MM.1S (cell line): ENCODE results near the gene APLN.

ENCODE experiments used
- DNase-seq: peaks from one replicate; pipeline ENCODE4 v3.0.0-alpha.2; 2015
- H2AFZ ChIP-seq: fragments of 300-600 bp; sonication (generic); 2 replicates; pipeline ENCODE4 v1.6.0; 2016; ENCODE audit warnings: antibody characterized with exemption, low read length
- H3F3A ChIP-seq: fragments of 300-600 bp; sonication (generic); 2 replicates; pipeline ENCODE4 v1.6.1; 2016; ENCODE audit warnings: mild to moderate bottlenecking, antibody characterized with exemption, low read length, moderate library complexity, mixed read lengths; ENCODE audit not compliant: insufficient read depth
- H3K27ac ChIP-seq: fragments of 300-600 bp; sonication (generic); 2 replicates; pipeline ENCODE4 v1.5.1; 2016; ENCODE audit warnings: mild to moderate bottlenecking, low read length
- H3K27me3 ChIP-seq: fragments of 300-600 bp; sonication (generic); replicated peaks from 2 replicates; pipeline ENCODE4 v1.6.0; 2016; ENCODE audit warnings: low read length; ENCODE audit not compliant: insufficient read depth
- H3K36me3 ChIP-seq: fragments of 300-600 bp; sonication (generic); replicated peaks from 2 replicates; pipeline ENCODE4 v1.6.1; 2016; ENCODE audit warnings: mild to moderate bottlenecking, low read length, mixed read lengths; ENCODE audit not compliant: insufficient read depth
- H3K4me1 ChIP-seq: fragments of 300-600 bp; sonication (generic); 2 replicates; pipeline ENCODE4 v1.6.1; 2016; ENCODE audit warnings: low read length, mixed read lengths
- H3K4me2 ChIP-seq: fragments of 300-600 bp; sonication (generic); 2 replicates; pipeline ENCODE4 v1.6.0; 2016; ENCODE audit warnings: low read depth, low read length
- H3K4me3 ChIP-seq: fragments of 300-600 bp; sonication (generic); 2 replicates; pipeline ENCODE4 v1.5.1; 2016; ENCODE audit warnings: low read length, mixed read lengths
- H3K79me2 ChIP-seq: fragments of 300-600 bp; sonication (generic); 2 replicates; pipeline ENCODE4 v1.6.1; 2016; ENCODE audit warnings: mixed run types, low read length, mixed read lengths
- H3K9ac ChIP-seq: fragments of 300-600 bp; sonication (generic); 2 replicates; pipeline ENCODE4 v1.6.1; 2016; ENCODE audit warnings: low read length, mixed read lengths
- H3K9me2 ChIP-seq: fragments of 300-600 bp; sonication (generic); replicated peaks from 2 replicates; pipeline ENCODE4 v1.6.1; 2016; ENCODE audit warnings: mild to moderate bottlenecking, low read length, mixed read lengths; ENCODE audit not compliant: insufficient read depth
- H3K9me3 ChIP-seq: fragments of 300-600 bp; sonication (generic); replicated peaks from 2 replicates; pipeline ENCODE4 v1.6.1; 2016; ENCODE audit warnings: mild to moderate bottlenecking, low read length, mixed read lengths; ENCODE audit not compliant: insufficient read depth
- H4K20me1 ChIP-seq: fragments of 300-600 bp; sonication (generic); 2 replicates; pipeline ENCODE4 v1.6.1; 2016; ENCODE audit warnings: mild to moderate bottlenecking, low read length, moderate library complexity, mixed read lengths; ENCODE audit not compliant: insufficient read depth
- EZH2 ChIP-seq: fragments of 300-600 bp; sonication (generic); optimal IDR thresholded peaks from 2 replicates; pipeline ENCODE3; 2017; ENCODE audit warnings: low read depth, mild to moderate bottlenecking, antibody characterized with exemption, low read length, mixed read lengths
- EZH2phosphoT487 ChIP-seq: fragments of 300-600 bp; sonication (generic); IDR thresholded peaks from 2 replicates; pipeline ENCODE4 v1.6.1; 2018; ENCODE audit warnings: antibody characterized with exemption, low read length
- TF ChIP-seq, protein P1 (sequence below): fragments of 300-600 bp; sonication (generic); IDR thresholded peaks from 2 replicates; pipeline ENCODE4 v1.5.1; 2016; ENCODE audit warnings: antibody characterized with exemption, low read length, mixed read lengths

Gene APLN

DNA sequence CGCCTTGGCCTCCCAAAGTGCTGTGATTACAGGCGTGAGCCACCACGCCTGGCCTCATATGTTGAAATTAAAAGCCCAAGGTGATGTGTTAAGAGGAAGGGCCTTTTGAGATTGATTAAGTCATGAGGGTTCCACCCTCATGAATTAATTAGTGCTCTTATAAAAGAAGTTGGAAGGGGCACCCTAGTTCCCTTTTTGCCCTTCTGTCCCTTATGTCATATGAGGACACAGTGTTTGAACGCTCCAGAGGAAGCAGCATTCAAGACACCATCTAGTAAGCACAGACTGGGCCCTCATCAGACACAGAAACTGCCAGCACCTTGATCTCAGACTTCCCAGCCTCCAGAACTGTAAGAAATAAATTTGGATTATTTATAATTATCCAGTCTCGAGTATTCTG lies 5.1 kb upstream of the APLN start:
- H3K4me3 ChIP-seq = no peak overlapping the region
- no peaks in the 10 kb centered on the region for H3F3A ChIP-seq
- no peaks in the 10 kb centered on the region for H3K36me3 ChIP-seq
- no peaks in the 10 kb centered on the region for H3K27me3 ChIP-seq
- H2AFZ ChIP-seq = no peak overlapping the region
- H4K20me1 ChIP-seq = no peaks in the 10 kb centered on the region
- H3K9me2 ChIP-seq = no peaks in the 10 kb centered on the region
- no peak overlapping the region for H3K4me2 ChIP-seq
- no peak overlapping the region for H3K27ac ChIP-seq
- TF ChIP-seq EZH2 = no peak
- H3K9ac ChIP-seq = no peak overlapping the region
- no peak for DNase-seq
- no peaks in the 10 kb centered on the region for H3K9me3 ChIP-seq
- H3K79me2 ChIP-seq = no peaks in the 10 kb centered on the region
- no peaks in the 10 kb centered on the region for H3K4me1 ChIP-seq

DNA sequence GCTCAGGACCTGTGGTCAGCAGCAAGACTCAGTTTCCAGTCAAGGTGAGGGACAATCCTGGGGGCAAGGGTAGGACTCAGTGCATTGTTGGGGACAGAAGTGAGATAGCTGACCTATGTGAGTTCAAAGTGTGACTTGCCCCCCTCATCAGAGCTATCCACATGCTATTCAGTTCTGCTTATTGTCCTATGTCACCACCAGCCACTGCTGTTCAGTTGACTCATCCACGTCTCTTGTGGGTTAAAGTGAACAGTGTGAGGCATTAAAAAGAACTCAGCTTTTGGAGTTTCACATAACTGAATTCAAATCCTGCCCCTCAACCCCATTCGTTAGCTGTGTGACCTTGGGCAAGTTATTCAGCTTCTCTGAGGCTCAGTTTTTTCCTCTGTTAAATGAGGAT lies 4.4 kb upstream of the APLN start:
- Histone ChIP-seq H3K4me3 (no peak overlapping the region), H3K27ac (no peak overlapping the region)

DNA sequence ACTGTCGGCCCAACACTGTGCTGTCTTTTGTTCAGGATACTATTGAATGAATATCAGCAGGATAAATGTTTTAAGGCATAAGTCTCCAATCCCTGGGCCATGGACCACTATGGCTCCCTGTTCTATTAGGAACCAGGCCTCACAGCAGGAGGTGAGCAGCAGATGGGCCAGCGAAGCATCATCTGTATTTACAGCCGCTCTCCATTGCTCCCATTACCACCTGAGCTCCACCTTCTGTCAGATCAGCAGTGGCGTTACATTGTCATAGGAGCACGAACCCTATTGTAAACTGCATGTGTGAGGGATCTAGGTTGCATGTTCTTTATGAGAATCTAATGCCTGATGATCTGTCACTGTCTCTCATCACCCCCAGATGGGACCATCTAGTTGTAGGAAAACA lies 3.7 kb upstream of the APLN start:
- no peaks in the 10 kb centered on the region for H3K9me3 ChIP-seq
- H3K4me3 ChIP-seq = no peak overlapping the region
- H3K27ac ChIP-seq = no peak overlapping the region
- H3K4me1 ChIP-seq = no peaks in the 10 kb centered on the region
- H4K20me1 ChIP-seq = no peaks in the 10 kb centered on the region
- no peak overlapping the region for H2AFZ ChIP-seq
- DNase-seq = no peak
- H3K9ac ChIP-seq = no peak overlapping the region
- H3K36me3 ChIP-seq = no peaks in the 10 kb centered on the region
- H3K4me2 ChIP-seq = no peak overlapping the region
- TF ChIP-seq, protein P1, sequence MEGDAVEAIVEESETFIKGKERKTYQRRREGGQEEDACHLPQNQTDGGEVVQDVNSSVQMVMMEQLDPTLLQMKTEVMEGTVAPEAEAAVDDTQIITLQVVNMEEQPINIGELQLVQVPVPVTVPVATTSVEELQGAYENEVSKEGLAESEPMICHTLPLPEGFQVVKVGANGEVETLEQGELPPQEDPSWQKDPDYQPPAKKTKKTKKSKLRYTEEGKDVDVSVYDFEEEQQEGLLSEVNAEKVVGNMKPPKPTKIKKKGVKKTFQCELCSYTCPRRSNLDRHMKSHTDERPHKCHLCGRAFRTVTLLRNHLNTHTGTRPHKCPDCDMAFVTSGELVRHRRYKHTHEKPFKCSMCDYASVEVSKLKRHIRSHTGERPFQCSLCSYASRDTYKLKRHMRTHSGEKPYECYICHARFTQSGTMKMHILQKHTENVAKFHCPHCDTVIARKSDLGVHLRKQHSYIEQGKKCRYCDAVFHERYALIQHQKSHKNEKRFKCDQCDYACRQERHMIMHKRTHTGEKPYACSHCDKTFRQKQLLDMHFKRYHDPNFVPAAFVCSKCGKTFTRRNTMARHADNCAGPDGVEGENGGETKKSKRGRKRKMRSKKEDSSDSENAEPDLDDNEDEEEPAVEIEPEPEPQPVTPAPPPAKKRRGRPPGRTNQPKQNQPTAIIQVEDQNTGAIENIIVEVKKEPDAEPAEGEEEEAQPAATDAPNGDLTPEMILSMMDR = no peak
- TF ChIP-seq EZH2phosphoT487 (no peak), EZH2 (no peak)
- H3K27me3 ChIP-seq = no peaks in the 10 kb centered on the region
- H3K9me2 ChIP-seq = no peaks in the 10 kb centered on the region
- H3F3A ChIP-seq = no peaks in the 10 kb centered on the region
- no peaks in the 10 kb centered on the region for H3K79me2 ChIP-seq

More for the DNA sequence above, 4.4 kb upstream of the APLN start:
- no peak for TF ChIP-seq EZH2
- TF ChIP-seq EZH2phosphoT487 = no peak
- TF ChIP-seq, protein P1 = no peak
- Histone ChIP-seq H3K4me1 (no peaks in the 10 kb centered on the region), H3F3A (no peaks in the 10 kb centered on the region), H3K79me2 (no peaks in the 10 kb centered on the region), H3K9ac (no peak overlapping the region), H3K27me3 (no peaks in the 10 kb centered on the region), H4K20me1 (no peaks in the 10 kb centered on the region), H3K36me3 (no peaks in the 10 kb centered on the region), H3K9me2 (no peaks in the 10 kb centered on the region), H2AFZ (no peak overlapping the region), H3K4me2 (no peak overlapping the region), H3K9me3 (no peaks in the 10 kb centered on the region)
- no peak for DNase-seq

DNA sequence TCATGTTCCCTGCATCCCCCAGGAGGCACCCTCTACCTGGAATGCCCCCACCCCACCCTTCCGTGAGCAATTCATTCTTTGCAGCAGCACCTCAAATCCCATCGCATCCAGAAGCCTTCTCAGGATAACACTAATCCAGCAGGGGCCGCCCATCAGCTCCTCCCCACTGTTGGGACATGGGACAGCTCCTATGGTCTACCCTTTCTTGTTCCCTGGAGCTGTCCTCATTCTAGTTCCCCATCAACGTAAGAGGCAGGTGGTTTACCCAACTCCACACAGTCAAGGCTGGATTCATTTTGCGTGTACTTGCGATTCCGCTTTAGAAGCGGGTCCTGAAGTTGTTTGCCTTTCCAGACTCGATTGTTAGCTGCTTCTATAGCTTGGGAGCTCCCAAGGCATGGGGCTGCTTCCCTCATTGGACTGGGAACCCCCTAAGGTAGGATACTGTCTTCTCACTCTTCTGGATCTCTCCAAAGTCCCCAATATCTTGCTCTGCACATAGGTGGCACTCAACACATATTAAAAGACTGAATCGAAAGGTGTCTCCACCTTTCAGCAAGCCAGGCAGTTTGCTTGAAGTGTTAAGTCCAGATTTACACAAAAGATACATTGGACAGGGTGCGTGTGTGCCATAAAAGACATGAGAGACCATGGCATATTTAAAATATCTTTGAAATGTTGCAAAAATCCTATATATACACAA lies 942 bp upstream of the APLN start:
- TF ChIP-seq EZH2 = no peak
- TF ChIP-seq, protein P1 = peak; percentile 35
- H3K36me3 ChIP-seq = no peaks in the 10 kb centered on the region
- no peak overlapping the region for H3K27ac ChIP-seq
- H3K79me2 ChIP-seq = no peaks in the 10 kb centered on the region
- no peaks in the 10 kb centered on the region for H3K9me3 ChIP-seq
- H3K4me3 ChIP-seq = no peak overlapping the region
- H3K27me3 ChIP-seq = no peaks in the 10 kb centered on the region
- H3K9me2 ChIP-seq = no peaks in the 10 kb centered on the region
- H3K4me1 ChIP-seq = no peaks in the 10 kb centered on the region
- H2AFZ ChIP-seq = no peak overlapping the region
- no peaks in the 10 kb centered on the region for H3F3A ChIP-seq
- DNase-seq = peak; percentile 42
- H3K9ac ChIP-seq = no peak overlapping the region
- no peak overlapping the region for H3K4me2 ChIP-seq
- no peaks in the 10 kb centered on the region for H4K20me1 ChIP-seq
